GM18502 (cell line): ENCODE data around the gene NDUFB1.
A peak's percentile ranks its signal among the peaks of the same experiment; 100 is the strongest.

Experiments
- ATAC-seq: cut with Tn5 transposase; IDR thresholded peaks from one replicate; pipeline ENCODE4 v1.9.1; 2021; ENCODE audit warnings: mild to moderate bottlenecking; ENCODE audit not compliant: unreplicated experiment, poor library complexity

NDUFB1 gene

GRCh38 chr14:92121670-92122350 lies at the start of gene NDUFB1, which contains the start of gene CPSF2:
Gene NDUFB1, minus strand, starts transcription at chr14:92121706. Its CDS starts 4,069 bp downstream, at chr14:92117637.
Gene CPSF2, plus strand, starts transcription at chr14:92121969. Its CDS starts 9,016 bp downstream, at chr14:92130985.
- ATAC-seq = peak; percentile 90

DNA sequence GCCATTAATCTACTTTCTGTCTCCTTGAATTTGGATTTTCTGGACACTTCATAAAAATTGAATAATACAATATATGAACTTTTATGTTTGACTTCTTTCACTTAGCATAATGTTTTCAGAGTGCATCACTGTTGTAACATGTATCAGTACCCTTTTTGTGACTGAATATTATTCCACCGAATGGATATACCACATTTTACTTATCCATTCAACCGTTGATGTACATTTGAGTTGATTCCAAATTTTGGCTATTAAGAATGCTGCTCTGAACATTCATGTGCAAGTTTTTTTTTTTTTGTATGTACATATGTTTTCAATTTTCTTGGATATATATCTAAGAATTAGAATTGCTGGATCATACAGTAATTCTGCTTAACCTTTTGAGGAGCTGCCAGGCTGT lies 43.5 kb upstream of the NDUFB1 start:
- no peak for ATAC-seq

GRCh38 chr14:92161521-92161920 lies 40.0 kb upstream of the NDUFB1 start:
- ATAC-seq = no peak

GRCh38 chr14:92160619-92161018 lies 39.1 kb upstream of the NDUFB1 start:
- ATAC-seq = no peak

GRCh38 chr14:92154283-92154942 lies 32.9 kb upstream of the NDUFB1 start:
- ATAC-seq = no peak

GRCh38 chr14:92153581-92153980 lies 32.1 kb upstream of the NDUFB1 start:
- no peak for ATAC-seq

- ATAC-seq = no peak
These were observed 23.2 kb upstream of the NDUFB1 start for GRCh38 chr14:92144708-92145107.

DNA sequence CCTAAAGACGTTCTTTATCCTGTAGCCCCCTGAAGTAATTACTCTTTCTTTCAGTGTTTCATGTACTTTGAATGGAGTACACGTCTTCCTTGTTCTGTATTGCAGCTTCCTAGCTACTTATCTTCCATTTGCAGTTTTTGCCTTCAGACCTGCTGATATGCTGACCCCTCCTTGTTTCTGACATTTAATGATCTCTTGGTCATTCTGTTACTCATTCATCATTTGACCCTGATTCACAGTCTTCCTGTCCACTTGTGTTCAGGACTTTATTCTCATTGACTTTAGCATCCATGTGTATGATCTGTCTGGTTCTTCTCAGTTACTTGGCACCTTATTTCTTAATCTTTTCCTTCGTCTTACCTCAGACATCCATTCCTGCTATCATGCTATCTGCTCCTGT lies 22.5 kb upstream of the NDUFB1 start:
- ATAC-seq = no peak

GRCh38 chr14:92143309-92143708 lies 21.8 kb upstream of the NDUFB1 start:
- no peak for ATAC-seq

GRCh38 chr14:92135269-92135668 lies 13.8 kb upstream of the NDUFB1 start:
- no peak for ATAC-seq

GRCh38 chr14:92134456-92134855 lies 12.9 kb upstream of the NDUFB1 start:
- no peak for ATAC-seq

DNA sequence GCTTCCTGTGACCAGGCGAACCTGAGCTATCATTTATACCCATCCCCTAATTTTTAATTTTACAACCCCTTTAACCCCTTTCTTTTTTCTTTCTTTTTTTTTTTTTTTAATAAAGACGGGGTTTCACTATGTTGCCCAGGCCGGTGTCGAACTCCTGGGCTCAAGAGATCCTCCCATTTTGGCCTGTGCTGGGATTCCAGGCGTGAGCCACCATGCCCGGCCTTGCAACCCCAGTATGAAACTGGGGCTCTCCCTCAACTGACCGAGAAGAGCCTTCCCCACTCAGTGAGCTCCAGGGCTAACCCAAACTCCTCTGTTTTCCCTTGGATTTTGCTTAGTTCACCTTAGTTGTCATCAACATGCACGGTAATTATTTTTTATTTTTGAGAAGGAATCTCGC lies 1.3 kb upstream of the NDUFB1 start:
- ATAC-seq = no peak

DNA sequence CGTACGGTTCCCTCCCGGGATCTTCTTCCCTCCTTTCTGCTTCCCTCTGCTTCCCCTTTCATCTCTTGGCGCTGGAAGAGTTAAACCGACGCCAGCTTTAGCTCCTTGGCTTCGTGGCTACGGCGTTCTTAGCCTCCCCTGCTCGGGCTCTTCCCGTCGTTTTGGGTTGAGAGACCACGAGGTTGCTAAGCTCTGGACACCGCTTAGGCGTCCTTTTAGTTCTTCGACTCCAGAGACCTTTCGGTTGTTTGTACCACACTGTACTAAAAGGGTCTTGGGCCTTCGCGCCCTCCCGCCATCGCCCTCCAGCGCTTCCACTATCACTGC lies 808 bp upstream of the NDUFB1 start:
- ATAC-seq = no peak

- ATAC-seq = peak; percentile 22
These were observed 268 bp downstream of the NDUFB1 start for GRCh38 chr14:92121207-92121669.

DNA sequence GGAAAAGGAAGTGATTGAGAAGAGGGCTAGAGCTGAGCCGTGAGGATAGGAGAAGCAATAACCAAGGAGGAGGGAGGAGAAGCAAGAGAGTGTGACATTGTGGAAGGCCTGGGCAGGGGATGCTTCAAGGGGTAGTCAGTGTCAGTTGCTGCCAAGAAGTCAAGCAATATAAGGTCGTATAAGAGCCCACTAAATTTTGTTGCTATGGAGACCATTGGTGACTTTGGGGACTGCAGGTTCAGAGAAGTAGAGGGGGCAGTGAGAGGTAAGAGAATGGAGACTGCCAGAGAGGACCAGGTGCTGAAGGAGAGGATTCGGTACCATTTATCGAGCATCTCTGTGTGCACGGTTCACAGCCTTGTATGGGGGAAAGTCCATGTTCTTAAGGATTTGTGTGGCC lies 12.0 kb downstream of the NDUFB1 start:
- ATAC-seq = no peak

- ATAC-seq = no peak
These were observed 12.9 kb downstream of the NDUFB1 start for GRCh38 chr14:92108345-92109254.

DNA sequence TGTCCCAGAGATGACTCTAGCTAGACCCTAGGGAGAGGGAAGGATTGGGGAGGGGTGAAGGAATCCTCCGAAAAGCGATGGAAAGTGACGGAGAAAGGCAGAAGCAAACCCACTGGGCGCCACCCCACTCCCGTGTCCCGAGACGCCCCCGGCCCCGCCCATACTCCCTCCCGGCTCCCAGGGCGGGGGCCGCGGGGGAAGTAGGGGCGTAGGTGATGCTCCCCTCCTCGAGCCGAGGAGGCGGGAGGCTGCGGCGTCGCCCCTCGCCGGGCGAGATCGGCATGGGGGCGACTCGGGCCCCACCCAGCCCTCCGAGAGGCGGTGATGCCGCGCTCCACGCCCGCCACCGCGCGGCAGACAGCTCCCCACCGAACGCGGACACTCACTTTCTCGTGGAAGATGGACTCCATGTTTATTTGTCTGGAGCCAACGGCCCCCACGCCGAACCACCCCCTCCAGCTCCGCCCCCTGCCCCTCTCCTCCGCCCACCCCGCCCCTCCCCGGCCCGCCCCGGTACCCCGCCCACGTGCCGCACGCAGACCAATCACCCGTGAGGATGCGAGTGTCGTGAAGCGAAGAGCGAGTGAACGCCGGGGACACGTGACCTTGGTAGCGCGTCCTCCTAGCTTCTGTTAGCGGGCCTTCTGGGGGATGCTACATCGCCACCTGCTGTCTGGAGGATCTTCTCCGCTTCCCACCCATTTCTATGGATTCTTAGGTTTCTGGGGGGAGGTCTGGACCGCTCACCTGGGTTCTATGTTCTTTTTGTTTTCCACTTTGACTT lies 15.2 kb downstream of the NDUFB1 start, which contains the start of gene ATXN3:
TSS of gene ATXN3 (minus strand) at position 440 of the 784 bp plus-strand sequence. CDS start at position 410, 30 bp downstream.
- ATAC-seq = peak; percentile 90

DNA sequence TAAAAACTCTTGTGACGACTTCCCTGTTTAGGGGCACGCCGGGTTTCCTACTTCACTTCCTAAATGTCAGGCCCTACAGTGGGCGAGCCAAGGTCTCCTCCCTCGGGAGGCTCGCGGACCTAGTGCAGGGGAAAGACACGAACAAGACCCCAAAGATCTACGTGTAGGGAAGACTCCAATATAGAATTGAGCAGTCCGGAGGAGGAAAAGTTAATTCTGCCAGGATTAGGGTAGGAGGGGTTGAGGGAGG lies 15.7 kb downstream of the NDUFB1 start:
- peak; percentile 13 for ATAC-seq

DNA sequence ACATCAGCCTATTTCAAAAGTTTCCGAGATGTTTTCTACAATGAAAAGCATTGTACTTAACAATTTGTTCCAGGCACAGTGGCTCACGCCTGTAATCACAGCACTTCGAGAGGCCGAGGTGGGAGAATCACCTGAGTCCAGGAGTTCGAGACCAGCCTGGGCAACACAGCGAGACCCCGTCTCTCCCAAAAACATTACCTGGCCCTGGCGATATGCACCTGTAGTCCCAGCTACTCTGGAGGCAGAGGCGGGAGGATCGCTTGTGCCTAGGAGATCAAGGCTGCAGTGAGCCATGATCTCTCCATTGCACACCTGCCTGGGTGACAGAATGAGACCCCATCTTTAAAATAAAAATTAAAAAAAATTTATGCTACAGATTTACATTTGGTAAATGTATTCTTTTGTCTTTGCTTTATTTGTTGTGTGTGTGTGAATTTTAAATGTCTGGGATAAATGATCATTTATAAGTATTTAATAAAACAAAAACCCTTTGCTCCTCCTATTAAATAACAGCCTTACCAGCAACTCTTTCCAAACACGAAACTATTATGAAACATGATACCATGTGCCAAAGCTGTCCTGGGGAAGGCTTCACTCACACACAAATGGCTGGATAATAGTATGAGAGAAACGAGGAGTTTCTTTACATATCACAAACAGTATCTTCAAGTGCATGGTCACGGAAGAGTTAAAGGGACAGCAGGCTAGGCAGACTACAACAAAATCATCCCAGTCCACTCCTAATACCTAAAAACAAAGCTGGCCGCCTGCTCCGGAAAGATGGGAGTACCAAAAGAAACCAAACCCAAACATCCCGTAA lies 16.2 kb downstream of the NDUFB1 start:
- ATAC-seq = no peak
